CD1c-positive myeloid dendritic cell (primary cell): ENCODE data around the gene CHMP5.

Experiments
- DNase-seq: peaks from one replicate; pipeline ENCODE4 v3.0.0-alpha.2; 2016; ENCODE audit errors: extremely low spot score

Gene CHMP5

GRCh38 chr9:33318225-33318624 is 53.4 kb downstream of the CHMP5 start:
- no peak for DNase-seq

- DNase-seq, result no peak
Measured at GRCh38 chr9:33318781-33319180, 53.9 kb downstream of the CHMP5 start.

DNA sequence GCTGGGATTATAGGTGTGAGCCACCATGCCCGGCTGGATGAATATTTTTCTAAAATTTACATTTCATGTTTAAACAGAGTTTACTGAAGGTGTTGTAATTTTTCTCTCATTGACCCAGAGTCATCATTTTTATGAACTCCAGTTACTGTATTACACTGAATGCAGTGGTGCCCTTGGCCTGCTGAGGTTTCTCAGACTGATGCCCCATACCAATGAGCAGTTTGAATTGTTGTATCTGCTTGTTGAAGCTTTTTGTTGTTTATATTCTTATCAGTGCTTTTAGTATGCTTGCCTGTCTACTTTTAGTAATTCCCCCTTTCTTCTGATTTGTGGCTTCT is 55.4 kb downstream of the CHMP5 start:
- no peak for DNase-seq

GRCh38 chr9:33320568-33321261 is 55.9 kb downstream of the CHMP5 start:
- DNase-seq, result peak; percentile 9

DNA sequence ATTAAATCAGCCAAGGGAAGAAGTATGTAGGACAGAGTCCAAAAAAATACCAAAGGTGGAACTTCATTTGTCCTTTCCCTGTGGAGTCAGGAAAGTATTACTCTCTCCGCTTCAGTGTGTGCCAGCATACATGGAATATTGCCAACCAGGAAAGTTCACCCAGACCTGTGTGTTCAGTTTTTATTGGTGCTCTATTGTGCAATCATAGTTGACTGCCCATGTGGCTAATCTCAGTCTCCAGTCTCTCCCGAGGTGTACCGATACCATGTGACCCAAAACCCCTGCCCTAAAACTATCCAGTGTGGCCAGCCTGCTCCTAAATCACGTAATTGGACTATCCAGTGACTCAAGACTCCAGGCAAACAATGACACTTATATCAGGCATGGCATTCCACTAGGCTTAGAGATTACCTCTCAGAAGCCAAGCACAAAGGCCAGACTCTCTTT is 64.3 kb downstream of the CHMP5 start:
- DNase-seq, result no peak

DNA sequence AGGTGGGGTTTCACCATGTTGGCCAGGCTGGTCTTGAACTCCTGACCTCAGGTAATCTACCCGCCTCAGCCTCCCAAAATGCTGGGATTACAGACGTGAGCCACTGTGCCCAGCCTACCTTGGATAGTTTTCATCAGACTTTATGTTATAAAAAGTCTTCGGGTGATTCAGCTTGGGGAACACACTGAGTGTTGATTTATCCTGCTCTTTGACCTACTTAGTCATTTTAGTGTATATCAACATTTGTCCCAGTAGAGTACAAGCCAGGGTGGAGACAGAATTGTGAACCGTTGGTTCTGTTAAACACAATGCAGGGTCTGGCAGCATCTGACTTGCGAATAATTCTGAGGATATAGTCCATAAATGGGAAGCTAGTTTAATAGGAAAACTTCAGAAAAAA is 65.1 kb downstream of the CHMP5 start:
- DNase-seq, result no peak

GRCh38 chr9:33331377-33331891 is 66.6 kb downstream of the CHMP5 start:
- DNase-seq, result no peak
